Bronchial epithelial cell (primary cell): ENCODE data around the gene PVRIG. TPM values are rescaled to one million over a fixed set of nuclear protein-coding genes. Genes with fewer than 3 reads are reported as not detected.
"Not testable (repeated sequence)": the region's sequence is repeated elsewhere in the genome, so short reads cannot be mapped to it uniquely, and the experiment has no call there.

Source experiments
- DNase-seq: peaks from one replicate; pipeline ENCODE4 v3.0.0-alpha.2; 2010; ENCODE audit warnings: low read depth
- FAIRE-seq: peaks from 2 replicates; lab custom pipeline; 2011; peaks lifted over from hg19 to GRCh38; lab: Jason Lieb, UNC
- H3K27me3 ChIP-seq: 2 replicates; pipeline ENCODE4 v1.5.1; 2011; ENCODE audit warnings: low read length; ENCODE audit not compliant: control insufficient read depth, insufficient read depth
- H3K36me3 ChIP-seq: 2 replicates; pipeline ENCODE4 v1.5.1; 2011; ENCODE audit warnings: low read length; ENCODE audit not compliant: control insufficient read depth, insufficient read depth
- H3K4me3 ChIP-seq: 2 replicates; pipeline ENCODE4 v1.5.1; 2011; ENCODE audit warnings: mild to moderate bottlenecking, low read depth, low read length, control low read depth
- total RNA-seq: library from RNA; depleted of rRNA; stranded (reverse); fragments of >200 nt; gene quantifications from 2 replicates; pipeline ENCODE4 v1.2.1, GENCODE V29; 2014
- TF ChIP-seq, protein P1 (sequence below): IDR thresholded peaks from 2 replicates; pipeline ENCODE4 v1.5.1; 2011; ENCODE audit warnings: mild to moderate bottlenecking, moderate library complexity, low read length, control low read depth, inconsistent platforms; ENCODE audit not compliant: insufficient read depth, severe bottlenecking

PVRIG gene
- total RNA-seq, 1 donor from 2014 or later, result not detected

- TF ChIP-seq, protein P1, sequence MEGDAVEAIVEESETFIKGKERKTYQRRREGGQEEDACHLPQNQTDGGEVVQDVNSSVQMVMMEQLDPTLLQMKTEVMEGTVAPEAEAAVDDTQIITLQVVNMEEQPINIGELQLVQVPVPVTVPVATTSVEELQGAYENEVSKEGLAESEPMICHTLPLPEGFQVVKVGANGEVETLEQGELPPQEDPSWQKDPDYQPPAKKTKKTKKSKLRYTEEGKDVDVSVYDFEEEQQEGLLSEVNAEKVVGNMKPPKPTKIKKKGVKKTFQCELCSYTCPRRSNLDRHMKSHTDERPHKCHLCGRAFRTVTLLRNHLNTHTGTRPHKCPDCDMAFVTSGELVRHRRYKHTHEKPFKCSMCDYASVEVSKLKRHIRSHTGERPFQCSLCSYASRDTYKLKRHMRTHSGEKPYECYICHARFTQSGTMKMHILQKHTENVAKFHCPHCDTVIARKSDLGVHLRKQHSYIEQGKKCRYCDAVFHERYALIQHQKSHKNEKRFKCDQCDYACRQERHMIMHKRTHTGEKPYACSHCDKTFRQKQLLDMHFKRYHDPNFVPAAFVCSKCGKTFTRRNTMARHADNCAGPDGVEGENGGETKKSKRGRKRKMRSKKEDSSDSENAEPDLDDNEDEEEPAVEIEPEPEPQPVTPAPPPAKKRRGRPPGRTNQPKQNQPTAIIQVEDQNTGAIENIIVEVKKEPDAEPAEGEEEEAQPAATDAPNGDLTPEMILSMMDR, result no peak
- Histone ChIP-seq H3K4me3 (no peak overlapping the region), H3K36me3 (no peaks in the 10 kb centered on the region), H3K27me3 (no peaks in the 10 kb centered on the region)
- no peak for DNase-seq
- no peak for FAIRE-seq
Measured at GRCh38 chr7:100185726-100186125, 34.0 kb upstream of the PVRIG start.

GRCh38 chr7:100189061-100189460 lies 30.7 kb upstream of the PVRIG start:
- Histone ChIP-seq H3K27me3 (no peaks in the 10 kb centered on the region), H3K36me3 (no peaks in the 10 kb centered on the region), H3K4me3 (no peak overlapping the region)
- no peak for DNase-seq
- no peak for FAIRE-seq
- TF ChIP-seq, protein P1, result peak; percentile 3

DNA sequence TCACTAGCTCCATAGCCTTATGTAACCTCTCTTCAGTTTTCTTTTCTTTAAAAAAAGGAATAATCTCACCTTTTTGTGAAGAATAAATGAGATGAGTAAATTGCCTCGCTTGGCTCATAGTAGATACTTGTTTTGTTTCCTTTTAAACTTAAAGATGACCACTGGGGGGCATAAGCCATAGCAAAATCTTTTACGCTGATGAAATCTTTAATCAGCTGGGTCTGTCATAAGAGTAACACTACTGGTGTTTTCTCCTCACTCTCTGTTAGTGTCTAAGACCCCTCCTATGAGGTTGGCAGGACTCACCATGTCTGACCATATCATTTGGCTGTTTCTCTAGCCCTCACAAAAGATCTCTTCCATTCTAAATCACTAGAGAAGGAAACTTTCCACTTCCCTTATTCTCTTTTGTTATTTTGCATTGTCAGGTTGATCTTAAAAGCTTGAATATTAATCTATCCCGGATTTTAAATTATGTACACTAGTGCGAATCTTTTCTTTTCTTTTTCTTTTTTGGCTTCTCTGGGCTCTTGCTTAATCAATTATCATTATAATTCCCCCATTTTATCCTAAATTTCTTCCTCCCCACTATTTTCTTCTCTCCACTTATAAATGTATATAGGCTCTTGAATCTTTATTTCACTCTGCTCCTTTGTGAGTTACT lies 29.6 kb upstream of the PVRIG start:
- Histone ChIP-seq H3K36me3 (no peaks in the 10 kb centered on the region), H3K4me3 (no peak overlapping the region), H3K27me3 (no peaks in the 10 kb centered on the region)
- peak; percentile 39 for DNase-seq
- TF ChIP-seq, protein P1, result peak; percentile 13
- FAIRE-seq, result no peak

- no peak for FAIRE-seq
- Histone ChIP-seq H3K27me3 (no peaks in the 10 kb centered on the region), H3K4me3 (no peak overlapping the region), H3K36me3 (no peaks in the 10 kb centered on the region)
- TF ChIP-seq, protein P1, result no peak
- peak; percentile 40 for DNase-seq
Measured at GRCh38 chr7:100191775-100192174, 28.0 kb upstream of the PVRIG start.

DNA sequence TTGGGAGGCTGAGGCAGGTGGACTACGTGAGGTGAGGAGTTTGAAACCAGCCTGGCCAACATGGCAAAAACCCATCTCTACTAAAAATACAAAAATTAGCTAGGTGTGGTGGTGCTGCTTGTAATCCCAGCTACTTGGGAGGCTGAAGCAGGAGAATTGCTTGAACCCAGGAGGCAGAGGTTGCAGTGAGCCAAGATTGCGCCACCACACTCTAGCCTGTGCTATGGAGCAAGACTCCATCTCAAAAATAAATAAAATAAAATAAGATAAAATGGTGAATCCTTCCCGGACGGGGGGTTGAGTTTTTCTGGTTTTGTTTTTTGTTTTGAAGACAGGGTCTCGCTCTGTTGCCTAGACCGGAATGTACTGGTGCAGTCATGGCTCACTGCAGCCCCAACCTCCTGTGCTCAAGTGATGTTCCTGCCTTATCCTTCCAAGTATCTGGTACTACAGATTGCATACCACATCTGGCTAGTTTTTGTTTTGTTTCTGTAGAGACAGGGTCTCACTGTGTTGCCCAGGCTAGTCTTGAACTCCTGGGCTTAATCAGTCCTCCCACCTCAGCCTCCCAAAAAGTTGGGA lies 27.4 kb upstream of the PVRIG start:
- H3K4me3 ChIP-seq, FAIRE-seq, H3K36me3 ChIP-seq, H3K27me3 ChIP-seq, DNase-seq: not testable (repeated sequence)

DNA sequence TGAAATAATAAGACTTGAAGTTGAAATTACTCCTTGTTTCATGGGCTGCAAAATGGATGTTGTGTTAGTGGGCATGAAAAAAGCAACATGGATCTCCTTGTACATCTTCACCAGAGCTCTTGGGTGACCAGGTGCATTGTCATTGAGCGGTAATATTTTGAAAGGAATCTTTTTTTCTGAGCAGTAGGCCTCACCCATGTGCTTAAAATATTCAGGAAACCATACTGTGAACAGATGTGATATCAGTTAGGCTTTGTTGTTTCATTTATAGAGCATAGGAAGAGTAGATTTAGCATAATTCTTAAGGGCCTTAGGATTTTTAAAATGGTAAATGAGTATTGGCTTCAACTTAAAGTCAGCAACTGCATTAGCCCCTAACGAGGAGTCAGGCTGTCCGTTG lies 26.8 kb upstream of the PVRIG start:
- FAIRE-seq (no peak), DNase-seq (no peak)
- H3K27me3 ChIP-seq, result no peaks in the 10 kb centered on the region
- no peak overlapping the region for H3K4me3 ChIP-seq
- no peaks in the 10 kb centered on the region for H3K36me3 ChIP-seq
- TF ChIP-seq, protein P1, result no peak
